Inflammatory macrophage (primary cell): ENCODE data around the gene OTOG.
A peak's percentile ranks its signal among the peaks of the same experiment; 100 is the strongest.

Experiments used
- DNase-seq, 2 donors: peaks; one replicate each; pipeline ENCODE4 v3.0.0-alpha.2; 2020 to 2022

The OTOG gene

DNA sequence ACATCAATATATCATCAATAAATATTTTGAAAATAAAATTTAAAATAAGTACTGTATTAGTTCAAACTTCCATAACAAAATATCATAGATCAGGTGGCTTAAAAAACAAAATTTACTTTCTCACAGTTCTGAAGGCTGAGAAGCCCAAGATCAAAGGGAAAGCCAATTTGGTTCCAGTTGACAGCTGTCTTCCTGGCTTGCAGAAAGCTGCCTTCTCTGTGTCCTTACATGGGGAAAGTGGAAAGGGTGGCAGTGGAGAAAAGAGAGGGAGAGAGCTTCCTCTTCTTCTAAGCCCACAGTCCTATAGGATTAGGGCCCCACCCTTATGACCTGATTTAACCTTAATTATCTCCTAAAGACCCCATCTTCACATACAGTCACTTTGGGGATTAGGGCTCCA, 121.1 kb downstream of the OTOG start:
- no peak for DNase-seq

DNA sequence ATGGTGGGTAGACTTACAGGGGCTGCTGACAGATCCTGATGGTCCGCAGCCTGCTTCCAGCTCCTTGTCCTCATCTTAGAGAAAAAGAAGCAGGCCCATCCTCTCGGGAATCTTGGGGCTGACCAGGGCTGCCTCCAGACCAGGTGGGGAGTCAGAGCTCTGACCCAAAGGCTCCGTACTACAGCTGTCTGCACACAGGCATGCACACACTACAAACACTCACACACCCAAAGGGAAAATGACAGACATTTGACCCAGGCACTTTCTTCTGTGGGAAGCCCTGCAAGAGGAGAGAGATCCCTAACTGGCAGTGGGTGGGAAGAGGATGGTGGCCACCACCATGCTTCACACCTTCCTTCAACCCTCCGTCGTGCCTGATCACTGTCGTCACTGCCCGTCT, 125.4 kb downstream of the OTOG start:
- no peak for DNase-seq

DNA sequence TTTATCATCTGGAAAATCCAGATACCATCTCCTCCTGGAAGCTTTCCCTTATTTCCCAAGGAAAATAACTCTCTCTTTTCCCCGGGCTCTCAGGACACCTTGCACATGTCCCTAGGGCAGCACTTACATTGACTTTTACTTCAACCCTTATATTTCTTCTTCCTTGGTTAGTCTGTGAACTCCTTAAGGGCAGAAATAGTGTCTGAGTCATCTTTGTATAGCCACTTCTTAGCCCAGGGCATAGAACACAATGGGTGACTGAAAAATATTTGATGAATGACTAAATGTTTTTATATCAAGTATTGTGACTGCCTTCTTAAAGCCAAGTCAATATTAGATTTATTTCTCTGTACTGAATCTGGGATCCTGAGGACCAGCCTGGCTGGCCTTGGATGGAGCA, 126.9 kb downstream of the OTOG start:
- DNase-seq, result no peak

DNA sequence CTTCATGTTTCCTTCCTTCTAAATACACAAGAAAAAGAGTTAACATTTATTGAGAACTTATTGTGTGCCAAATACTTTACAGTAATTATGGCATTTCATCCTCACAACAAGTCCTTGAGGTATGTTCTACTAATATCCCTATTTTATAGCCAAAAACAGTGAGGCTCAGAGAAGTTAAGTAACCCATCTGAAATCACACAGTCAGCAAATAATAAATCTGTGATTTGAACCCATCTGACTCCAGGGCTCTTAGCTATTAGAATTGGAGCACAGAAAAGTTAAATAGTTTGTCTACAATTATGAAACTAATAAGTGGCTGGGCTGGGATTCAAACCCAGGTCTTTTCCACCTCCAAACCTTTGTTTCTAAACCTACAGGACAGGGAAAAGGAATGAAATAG, 135.8 kb downstream of the OTOG start:
- DNase-seq, result no peak

DNA sequence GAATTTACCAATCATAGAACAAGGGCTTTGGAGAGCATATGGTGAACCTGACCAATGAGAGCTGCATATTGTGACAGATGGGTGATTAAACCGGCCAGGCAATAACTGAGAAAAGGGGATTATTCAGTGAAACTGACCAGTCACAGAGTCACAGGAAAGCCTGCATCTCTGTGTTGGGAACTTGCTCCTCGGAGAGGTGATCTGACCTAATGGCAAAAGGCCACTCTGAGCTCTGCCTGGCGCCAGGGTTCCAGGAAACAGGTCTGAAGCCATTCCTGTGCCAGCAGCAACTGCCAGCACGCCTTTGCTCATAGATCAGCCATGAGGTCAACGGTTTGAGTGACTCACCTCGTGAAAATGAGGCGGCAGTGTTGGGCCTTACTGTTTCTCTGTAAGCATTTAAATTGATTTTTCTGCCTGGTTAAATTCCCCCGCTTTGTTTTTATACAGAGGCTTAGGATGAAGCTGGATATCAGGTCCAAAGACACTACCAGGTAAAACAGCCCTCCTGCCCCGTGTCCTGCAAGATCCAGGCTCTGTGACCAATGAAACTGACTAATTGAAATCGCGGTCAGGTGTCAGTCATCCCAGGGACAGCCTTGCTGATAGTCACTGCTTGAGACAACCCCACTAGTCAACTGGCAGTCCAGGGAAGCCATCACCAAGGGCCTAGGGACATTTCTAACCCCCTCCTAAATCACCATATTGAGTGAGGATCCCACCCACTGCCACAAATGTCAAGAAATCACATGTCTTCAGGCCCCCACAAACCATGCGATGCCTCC, 136.5 kb downstream of the OTOG start:
- no peak for DNase-seq

DNA sequence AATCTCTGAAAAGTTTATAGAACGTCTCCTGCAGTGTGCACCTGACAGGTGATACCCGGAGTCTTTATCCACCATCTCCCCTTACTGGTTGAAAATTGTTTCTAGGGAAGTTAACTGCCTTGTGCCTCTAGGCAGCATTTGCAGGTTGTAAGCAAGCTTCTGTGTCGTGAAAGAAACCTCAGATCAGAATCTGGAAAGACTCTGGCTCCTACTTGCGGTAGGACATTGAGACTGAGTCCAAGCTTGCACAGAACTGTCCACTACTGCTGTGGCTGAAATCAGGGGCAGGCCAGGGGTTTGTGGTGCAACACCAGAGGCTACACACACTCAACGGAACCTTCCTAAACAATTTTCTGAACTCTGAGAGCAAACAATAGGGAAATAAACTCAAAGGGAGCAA, 137.5 kb downstream of the OTOG start:
- no peak for DNase-seq

DNA sequence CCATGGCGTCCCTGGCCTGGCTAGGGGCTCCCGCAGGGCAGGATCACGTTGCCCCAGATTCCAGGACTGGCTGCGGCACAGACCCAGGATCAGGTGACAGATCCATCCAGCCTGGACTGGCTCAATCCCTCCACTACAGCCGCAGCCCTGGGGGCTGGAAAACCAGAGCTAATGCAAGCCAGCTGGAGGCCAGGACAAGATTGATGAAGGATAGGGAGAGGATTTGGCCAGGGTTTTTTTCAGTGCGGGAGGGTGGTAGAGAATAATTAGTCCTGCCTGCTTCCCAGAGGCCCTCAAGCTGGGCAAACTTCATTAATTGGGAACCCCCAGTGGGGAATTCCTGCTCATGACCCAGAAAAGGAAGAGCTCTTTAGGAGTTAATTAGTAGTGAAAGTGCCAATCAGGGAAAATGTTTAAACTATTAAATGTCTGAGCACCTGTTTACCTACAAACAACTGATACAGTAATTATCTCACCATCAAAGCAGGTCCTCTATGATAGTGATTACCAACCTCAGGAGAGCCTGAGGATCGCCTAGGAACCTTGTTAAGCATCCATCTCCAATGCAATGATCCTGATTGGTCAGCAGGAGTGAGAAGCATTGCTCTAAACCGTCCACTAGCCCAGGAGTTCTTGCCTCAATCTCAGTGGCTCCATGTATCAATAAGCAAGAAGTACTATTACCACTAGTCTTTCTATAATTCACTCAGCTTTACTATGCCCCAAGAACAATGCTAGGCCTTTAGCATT, 139.3 kb downstream of the OTOG start:
- DNase-seq, result no peak

DNA sequence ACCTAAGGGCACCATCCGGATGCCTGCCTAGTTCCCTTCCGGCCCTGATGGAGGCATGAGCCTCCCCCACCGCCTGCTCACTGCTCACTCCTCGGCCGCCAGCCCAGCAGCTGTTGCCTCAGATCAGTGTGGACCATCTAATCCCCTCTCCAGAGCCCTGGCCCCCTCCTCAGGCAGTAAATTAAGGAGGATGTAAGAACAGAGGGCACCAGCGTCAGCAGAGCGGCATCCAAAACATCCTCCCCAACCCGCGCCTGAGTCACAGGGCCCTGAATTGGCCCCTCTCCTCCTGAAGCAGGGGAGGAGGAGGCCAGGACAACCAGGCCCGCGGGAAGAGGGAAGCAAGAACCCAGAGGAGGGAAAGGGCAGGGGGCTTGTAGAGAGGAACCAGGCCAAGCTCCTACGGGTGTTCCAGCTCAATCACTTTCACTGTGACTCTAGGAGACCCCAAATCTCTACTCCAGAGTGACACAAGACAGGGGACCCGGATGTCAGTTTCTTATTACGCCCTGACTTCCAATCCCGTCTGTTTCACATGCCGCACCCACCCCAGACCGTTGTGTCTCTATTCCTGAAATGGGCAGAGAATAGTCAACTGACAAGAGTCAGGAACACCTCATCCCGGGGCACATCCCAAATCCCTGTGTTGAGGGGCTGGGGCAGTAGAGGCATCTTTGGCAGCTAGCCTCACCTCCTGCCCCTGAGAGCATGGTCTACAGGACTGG, 141.0 kb downstream of the OTOG start:
- no peak for DNase-seq

DNA sequence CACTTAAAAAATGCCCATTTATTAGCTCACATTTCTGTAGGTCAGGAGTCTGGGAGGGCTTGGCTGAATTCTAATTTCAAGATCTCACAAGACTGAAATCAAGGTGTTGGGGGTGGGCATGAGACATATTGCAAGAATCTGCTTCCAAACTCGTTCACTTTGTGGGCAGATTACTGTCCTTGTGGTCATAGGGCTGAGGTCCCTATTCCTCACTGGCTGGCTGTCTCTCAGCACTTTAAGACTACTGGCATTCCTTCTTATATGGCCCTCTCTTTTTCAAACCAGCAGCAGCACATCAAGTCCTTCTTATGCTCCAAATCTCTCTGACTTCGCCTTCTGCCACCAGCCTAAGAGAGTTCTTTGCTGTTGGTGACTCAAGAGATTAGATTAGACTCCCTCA, 144.5 kb downstream of the OTOG start:
- DNase-seq, result no peak

DNA sequence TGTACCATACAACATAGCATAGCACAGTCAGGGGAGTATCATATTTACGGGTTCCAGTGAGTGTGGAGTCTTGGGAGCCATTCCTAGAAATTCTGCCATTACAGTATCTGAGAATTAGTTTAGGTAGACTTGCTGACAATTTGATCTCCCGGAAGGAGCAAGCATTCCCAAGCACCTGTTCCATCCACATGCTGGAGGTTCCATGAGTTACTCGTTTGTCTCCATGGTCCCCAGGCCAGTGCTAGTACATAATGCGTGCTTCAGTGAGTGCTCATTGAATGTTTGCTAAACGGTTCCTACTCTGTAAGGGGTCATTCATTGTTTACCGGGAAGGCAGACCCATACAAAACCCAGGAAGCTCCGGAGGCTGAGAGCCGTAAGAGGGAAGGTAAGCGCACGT, 144.9 kb downstream of the OTOG start:
- DNase-seq, result no peak

DNA sequence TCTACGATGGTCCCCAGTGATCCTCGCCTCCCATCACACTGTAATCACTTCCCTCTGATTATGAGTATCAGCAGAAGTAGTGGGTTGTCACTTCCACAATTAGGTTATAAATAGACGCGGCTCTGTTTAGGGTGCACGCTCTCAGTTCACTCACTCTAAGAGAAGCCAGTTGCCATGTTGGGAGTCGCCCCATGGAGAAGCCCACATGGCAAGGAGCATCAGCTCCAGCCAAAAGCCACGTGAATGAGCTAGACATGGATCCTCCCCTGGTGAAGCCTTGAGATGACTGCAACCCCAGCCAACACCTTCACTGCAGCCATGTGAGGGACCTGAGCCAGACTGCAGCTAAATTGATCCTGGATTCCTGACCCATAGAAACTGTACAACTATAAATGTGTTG, 145.9 kb downstream of the OTOG start:
- DNase-seq, result peak; percentile 28 to 59

DNA sequence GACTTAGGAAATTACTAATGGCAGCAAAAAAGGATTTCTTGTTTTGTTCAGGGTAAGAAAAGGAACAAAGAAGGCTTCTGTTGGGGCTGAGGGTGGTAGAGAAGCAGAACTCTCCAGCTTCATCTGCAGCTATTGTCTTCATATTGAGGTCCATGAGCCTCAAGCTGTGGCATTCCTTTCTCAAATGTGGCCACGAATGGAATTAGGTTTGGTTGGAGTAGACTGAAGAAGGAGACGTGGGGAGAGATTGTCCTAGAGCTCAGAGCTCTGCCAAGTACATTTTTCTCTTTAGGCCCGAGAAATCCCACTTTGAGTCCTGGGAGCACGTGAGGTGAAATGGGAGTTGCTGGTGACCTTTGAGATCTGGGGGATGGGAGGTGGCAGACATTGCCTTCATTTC, 146.5 kb downstream of the OTOG start:
- DNase-seq, result no peak

DNA sequence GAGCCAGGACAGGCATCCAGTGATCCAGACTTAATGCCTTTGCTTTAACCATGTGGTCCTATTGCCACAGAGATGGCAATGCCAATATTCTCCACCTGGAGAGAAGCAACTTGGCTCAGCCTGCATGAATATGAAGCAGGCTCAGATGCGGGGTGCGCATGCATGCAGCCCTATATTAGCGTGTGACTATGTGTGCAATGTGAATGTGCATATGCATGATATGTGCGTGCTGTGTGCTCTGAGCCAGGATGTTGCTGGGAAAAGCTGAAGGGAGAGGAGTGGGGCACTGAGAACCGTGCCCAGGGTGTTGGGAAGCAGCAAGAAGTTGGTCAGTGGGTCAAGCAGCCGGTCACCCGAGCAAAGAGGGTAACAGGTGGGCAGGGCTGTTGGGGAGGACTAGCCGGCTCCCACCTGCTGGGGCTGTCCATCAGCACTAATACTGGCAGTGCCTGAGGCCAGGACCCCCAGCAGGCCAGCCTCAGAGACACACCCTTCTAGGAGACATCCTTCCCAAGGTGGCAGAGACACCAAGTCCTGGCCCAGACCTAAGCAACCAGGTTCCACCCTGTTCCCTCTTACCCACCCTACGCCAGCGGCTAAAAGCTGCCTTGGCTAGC, 147.5 kb downstream of the OTOG start:
- DNase-seq, result no peak

DNA sequence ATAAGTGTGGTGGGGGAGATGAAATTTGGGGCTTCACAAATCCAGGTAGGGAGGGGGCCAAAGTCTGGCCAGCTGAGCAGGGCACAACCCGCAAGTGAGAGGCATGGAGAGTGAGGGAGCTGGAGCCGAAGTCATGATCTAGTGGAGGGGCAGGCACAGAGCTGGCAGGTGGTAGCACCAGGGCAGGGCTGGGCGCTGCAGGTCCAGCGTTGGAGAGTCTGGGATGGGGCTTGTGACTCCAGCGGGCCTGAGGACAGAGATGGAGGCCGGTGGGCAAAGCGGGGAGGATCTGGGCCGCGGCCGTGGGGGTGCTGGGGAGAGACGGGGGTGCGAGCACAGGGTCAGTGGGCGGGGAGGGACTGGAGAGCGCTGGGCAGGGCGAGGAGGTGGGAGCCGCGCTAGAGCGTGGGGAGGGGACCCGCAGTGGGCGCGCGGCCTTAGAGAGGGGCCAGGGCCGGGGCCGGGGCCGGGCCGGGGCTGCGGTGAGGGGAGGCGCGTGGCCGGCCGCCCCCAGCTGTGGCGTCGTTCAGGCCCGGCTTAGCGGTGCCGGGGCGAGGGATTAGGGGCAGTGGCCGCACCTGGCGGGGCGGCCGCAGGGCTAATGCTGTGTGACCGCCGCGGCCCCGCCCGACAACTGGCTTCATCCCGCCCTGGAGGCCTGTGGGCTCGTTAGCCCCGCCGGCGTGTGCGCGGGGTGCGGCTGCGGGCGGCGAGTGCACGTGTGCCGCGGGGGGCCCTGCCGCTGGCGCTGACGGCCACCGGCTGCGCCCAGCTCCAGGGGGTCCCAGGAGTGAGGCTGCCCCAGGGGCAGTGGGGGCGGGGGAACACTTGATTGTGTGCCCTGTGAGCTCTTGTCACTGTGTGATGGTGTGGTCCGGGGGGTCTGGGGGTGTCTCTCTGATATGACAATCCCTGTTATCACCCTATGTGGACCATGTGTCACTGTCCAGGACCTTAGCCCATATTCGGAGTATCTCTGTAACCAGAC, 148.7 kb downstream of the OTOG start:
- no peak for DNase-seq

DNA sequence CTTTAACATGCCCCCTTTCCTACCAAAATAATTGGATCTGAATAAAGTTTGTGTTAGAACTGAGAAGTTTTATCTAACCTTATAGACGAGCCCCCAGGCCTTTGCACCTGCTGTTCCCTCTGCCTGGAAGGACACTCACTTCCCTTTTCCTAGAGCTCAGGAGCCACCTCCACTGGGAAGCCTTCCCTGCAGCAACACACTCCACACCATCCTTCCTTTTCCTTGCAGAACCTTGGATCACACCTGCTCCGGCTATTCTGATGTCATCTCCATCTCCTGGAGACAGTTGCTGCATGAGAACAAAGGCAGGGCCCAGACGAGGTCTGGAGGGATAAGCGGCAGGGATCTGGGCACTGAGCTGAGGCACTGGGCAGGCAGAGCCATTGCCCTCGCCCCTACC, 149.7 kb downstream of the OTOG start:
- DNase-seq, result no peak
